Upper lobe of right lung (tissue), 1 donor: ENCODE measurements around the gene TAF8. TPM values are rescaled to one million over a fixed set of nuclear protein-coding genes. Genes with fewer than 3 reads are reported as not detected.

ENCODE experiments used
- ATAC-seq: fragments of 200-7000 bp; cut with Tn5 transposase; one replicate; pipeline ENCODE4 v1.9.1; 2020; ENCODE audit warnings: mild to moderate bottlenecking, moderate library complexity
- DNase-seq: peaks from one replicate; pipeline ENCODE4 v3.0.0-alpha.2; 2020
- H3K27ac ChIP-seq: fragments of 200-600 bp; one replicate; pipeline ENCODE4 v1.8.0; 2022
- H3K27me3 ChIP-seq: fragments of 200-600 bp; one replicate; pipeline ENCODE4 v1.8.0; 2022; ENCODE audit warnings: mild to moderate bottlenecking
- H3K36me3 ChIP-seq: fragments of 200-600 bp; one replicate; pipeline ENCODE4 v1.8.0; 2022
- H3K4me1 ChIP-seq: fragments of 200-600 bp; one replicate; pipeline ENCODE4 v1.8.0; 2022
- H3K4me3 ChIP-seq: fragments of 200-600 bp; one replicate; pipeline ENCODE4 v1.8.0; 2022; ENCODE audit warnings: mild to moderate bottlenecking
- H3K9me3 ChIP-seq: fragments of 200-600 bp; one replicate; pipeline ENCODE4 v1.8.0; 2022
- intact Hi-C: fragments of 100-400 bp; cut with DNase I; formaldehyde crosslinking; loops from one replicate; pipeline ENCODE4 v1.11.0; 2022
- total RNA-seq: library from RNA; stranded (reverse); fragmentation: NEBNext Ultra II Directional; extraction: Animal tissue kit (Norgen Biotek cat#: 25700); gene quantifications from one replicate; pipeline ENCODE4 v1.2.1, GENCODE V29; 2021
- TF ChIP-seq, protein P1 (sequence below): fragments of 200-600 bp; IDR thresholded peaks from one replicate; pipeline ENCODE4 v1.8.0; 2022; ENCODE audit warnings: antibody characterized with exemption
- donor health status: DM: no; HTN: yes; CAD: no; lungs with severe emphysema.

TAF8 gene
- total RNA-seq, 1 donor from 2014 or later: 31.1 TPM

DNA sequence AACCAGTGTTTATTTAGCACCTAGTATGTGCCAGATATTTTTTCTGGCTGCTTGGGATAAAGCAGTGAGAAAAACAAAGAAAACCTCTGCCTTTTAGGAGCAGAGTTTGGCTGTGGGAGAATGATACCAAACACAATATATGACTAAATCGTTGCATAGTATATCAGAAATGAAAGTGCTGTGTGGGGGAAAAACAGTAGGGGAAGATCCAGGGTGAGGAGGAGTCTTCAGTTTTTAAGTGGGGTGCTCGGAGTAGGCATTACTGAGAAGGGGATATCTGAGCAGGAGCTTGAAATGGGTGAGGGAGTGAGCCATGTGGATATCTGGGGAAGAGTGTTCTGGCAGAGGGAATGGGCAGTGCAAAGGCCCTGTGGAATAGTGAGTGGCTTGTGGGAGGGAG lies 23.0 kb downstream of the TAF8 start:
- Histone ChIP-seq H3K4me3 (no peak overlapping the region), H3K4me1 (peaks cover 8% of the 10 kb centered on the region), H3K27me3 (no peaks in the 10 kb centered on the region), H3K36me3 (peaks cover 77% of the 10 kb centered on the region), H3K9me3 (no peaks in the 10 kb centered on the region), H3K27ac (no peak overlapping the region)
- intact Hi-C loops: no loop called here
- DNase-seq (no peak), ATAC-seq (no peak)
- TF ChIP-seq, protein P1, sequence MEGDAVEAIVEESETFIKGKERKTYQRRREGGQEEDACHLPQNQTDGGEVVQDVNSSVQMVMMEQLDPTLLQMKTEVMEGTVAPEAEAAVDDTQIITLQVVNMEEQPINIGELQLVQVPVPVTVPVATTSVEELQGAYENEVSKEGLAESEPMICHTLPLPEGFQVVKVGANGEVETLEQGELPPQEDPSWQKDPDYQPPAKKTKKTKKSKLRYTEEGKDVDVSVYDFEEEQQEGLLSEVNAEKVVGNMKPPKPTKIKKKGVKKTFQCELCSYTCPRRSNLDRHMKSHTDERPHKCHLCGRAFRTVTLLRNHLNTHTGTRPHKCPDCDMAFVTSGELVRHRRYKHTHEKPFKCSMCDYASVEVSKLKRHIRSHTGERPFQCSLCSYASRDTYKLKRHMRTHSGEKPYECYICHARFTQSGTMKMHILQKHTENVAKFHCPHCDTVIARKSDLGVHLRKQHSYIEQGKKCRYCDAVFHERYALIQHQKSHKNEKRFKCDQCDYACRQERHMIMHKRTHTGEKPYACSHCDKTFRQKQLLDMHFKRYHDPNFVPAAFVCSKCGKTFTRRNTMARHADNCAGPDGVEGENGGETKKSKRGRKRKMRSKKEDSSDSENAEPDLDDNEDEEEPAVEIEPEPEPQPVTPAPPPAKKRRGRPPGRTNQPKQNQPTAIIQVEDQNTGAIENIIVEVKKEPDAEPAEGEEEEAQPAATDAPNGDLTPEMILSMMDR: no peak

DNA sequence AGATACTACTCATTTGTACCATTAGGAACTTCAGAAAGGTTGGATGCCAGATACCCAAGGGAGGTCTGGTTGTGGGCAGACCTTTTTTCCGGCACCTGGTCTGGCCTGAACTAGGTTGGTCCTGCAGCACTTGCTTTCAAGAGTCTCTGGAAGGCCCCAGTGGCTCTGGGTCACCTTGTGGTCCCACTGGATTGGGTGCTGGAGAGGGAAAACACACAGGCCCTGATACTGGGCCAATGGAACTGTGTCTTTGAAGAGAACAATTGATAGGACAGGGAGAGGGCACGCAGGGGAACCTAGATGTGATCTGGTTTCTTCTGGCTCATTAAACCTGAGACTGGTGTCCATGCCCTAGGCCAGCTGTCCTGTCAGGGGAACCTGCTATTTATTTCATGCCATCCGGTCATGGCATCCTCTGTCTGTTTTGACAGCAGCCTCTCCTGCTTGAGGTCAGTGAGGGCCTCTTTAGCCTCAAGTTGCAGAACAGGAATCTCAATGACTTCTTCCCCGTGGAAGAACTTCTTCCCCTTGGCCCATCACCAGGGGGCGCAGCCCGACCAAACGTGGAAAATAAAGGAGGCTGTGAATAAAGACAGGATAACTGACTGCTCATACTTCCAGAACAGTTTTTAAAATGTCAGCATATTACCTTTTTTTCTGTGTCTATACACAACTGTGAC lies 25.0 kb downstream of the TAF8 start:
- Histone ChIP-seq H3K4me3 (no peak overlapping the region), H3K27ac (no peak overlapping the region)
- peak; percentile 91 for ATAC-seq

DNA sequence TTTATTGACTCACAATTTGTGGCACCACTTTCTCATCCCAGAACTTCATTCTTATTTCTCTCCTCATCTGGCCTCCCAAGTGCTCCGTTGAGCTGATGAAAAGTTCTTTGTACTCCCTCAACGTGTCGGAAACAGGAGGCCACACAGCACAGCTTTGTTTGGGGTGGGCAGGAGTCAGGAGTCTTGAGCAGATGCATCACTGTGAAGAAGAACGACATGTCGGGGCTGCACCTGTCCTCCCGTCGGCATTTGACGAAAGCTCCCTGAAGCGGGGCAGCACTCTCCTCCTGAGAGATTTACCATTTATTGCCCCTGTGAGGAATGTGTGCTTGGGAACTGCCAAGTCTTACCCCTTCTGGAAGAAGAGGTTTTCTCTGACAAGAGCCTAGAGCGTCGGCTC lies 28.1 kb downstream of the TAF8 start:
- ATAC-seq (no peak), DNase-seq (peak; percentile 35)
- H3K36me3 ChIP-seq: peaks cover 39% of the 10 kb centered on the region
- H3K27ac ChIP-seq: no peak overlapping the region
- no peaks in the 10 kb centered on the region for H3K9me3 ChIP-seq
- H3K27me3 ChIP-seq: no peaks in the 10 kb centered on the region
- intact Hi-C loops: loop anchor here (5.0 kb wide), 1 partner anchor 89 kb away; no protein-coding TSS in a partner anchor
- TF ChIP-seq, protein P1: no peak
- peaks cover 8% of the 10 kb centered on the region for H3K4me1 ChIP-seq
- H3K4me3 ChIP-seq: no peak overlapping the region

More for the DNA sequence above, 25.0 kb downstream of the TAF8 start:
- Histone ChIP-seq H3K27me3 (no peaks in the 10 kb centered on the region), H3K9me3 (no peaks in the 10 kb centered on the region), H3K4me1 (peaks cover 8% of the 10 kb centered on the region), H3K36me3 (peaks cover 64% of the 10 kb centered on the region)
- intact Hi-C loops: loop anchor here (5.0 kb wide), 1 partner anchor 92 kb away; no protein-coding TSS in a partner anchor
- TF ChIP-seq, protein P1: peak; percentile 84
- DNase-seq: peak; percentile 90

DNA sequence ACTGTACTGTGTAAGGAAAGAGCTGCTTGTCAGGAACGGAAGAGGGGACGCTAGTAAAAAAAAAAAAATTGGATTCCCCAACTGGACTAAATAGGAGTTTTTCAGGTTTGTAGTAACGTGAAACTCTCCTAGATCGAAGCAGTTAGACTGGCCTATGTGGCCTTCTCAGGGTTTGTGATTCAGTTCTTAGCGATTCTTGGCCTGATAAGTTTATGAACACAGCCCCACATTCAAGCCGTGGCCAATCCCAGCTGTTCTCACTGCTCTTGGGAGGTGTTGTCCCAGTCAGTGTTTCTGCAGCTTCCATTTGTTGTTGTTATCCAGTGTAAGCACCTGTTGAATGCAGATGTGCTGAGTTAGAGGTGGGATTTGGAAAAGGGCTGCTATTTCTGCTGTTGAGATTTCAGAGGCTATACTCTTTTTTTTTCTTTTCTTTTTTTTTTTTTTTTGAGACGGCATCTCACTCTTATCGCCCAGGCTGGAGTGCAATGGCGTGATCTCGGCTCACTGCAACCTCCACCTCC lies 29.7 kb downstream of the TAF8 start:
- Histone ChIP-seq H3K9me3 (no peaks in the 10 kb centered on the region), H3K36me3 (peaks cover 33% of the 10 kb centered on the region), H3K27me3 (no peaks in the 10 kb centered on the region), H3K4me1 (peaks cover 12% of the 10 kb centered on the region), H3K27ac (no peak overlapping the region), H3K4me3 (no peak overlapping the region)
- DNase-seq (no peak), ATAC-seq (no peak)
- intact Hi-C loops: loop anchor here (5.0 kb wide), 1 partner anchor 87 kb away; no protein-coding TSS in a partner anchor
- TF ChIP-seq, protein P1: no peak

DNA sequence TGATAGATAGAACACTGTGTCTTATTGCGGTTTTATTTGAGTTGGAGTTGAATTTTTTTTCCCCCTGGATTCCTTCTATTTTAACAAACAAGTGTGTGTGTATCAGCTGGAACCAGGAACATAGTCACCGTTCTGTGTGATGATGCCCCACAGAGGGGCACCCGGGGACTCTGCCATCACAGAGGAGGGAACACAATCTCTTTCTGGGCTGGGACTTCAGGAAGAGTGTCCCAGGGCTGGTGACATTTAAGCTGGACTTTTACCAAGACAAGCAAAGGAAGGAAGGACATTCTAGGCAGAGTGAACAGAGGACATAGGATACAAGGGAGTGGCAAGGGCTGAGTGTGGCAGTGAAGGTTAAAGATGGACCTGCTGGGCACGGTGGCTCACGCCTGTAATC lies 33.2 kb downstream of the TAF8 start:
- Histone ChIP-seq H3K36me3 (peaks cover 12% of the 10 kb centered on the region), H3K4me1 (peaks cover 9% of the 10 kb centered on the region), H3K4me3 (no peak overlapping the region), H3K27me3 (no peaks in the 10 kb centered on the region), H3K27ac (no peak overlapping the region), H3K9me3 (no peaks in the 10 kb centered on the region)
- no peak for ATAC-seq
- TF ChIP-seq, protein P1: no peak
- no peak for DNase-seq
- intact Hi-C loops: no loop called here
